ENCODE results near the gene USB1. TPM values are rescaled to one million over a fixed set of nuclear protein-coding genes. Genes with fewer than 3 reads are reported as not detected.

Gene USB1
- total and polyA plus RNA-seq, 2 donors (not counting 1 experiment from before 2014, with no cell fraction given), result 18.8 to 32.7 TPM

DNA sequence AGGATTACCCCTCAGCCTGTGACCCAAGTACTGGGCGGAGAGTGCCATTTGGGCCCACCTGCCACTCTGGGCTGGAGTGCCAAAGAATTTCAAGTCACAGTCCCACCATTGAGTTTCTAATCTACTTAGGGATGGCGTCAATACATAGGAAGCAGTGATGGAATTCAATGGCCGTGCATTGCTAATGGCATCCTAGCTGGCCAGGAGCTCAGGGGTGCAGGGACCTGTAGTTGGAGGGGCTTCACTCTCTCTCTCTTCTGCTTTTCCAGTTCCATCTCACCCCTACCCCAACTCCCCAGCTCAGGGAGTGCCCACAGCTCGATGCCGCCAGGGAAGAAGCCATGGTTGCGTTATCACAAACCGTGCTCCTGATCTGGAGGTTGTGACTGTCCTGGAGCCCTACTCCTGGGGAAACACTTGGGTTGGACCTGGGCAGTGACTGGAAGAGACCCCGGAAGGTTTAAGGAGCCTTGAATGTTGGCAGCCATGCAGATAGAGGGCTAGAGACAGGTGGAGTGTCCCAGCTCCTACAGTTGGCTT is 26.8 kb downstream of the USB1 start:
- Histone ChIP-seq H3K27me3 (ENCODE audit: control insufficient read depth, insufficient read depth, low read length) (peaks cover 13% of the 10 kb centered on the region), H3K4me1 (ENCODE audit: control insufficient read depth, extremely low read depth, insufficient read depth, low read length) (peaks cover 2% of the 10 kb centered on the region), H3K4me2 (ENCODE audit: extremely low read depth, insufficient read depth, low read length) (no peak overlapping the region), H3K79me2 (ENCODE audit: control insufficient read depth, insufficient read depth, low read length) (no peaks in the 10 kb centered on the region), H3K36me3 (ENCODE audit: control insufficient read depth, insufficient read depth, low read length) (no peaks in the 10 kb centered on the region), H2AFZ (ENCODE audit: low read length) (no peak overlapping the region), H3K9me3 (ENCODE audit: control insufficient read depth, insufficient read depth, low read depth, low read length) (no peaks in the 10 kb centered on the region), H3K27ac (ENCODE audit: insufficient read depth, low read length) (no peak overlapping the region), H4K20me1 (ENCODE audit: control insufficient read depth, extremely low read depth, insufficient read depth, low read length) (no peaks in the 10 kb centered on the region), H3K9ac (ENCODE audit: insufficient read depth, low read length) (no peak overlapping the region), H3K4me3 (replicated peaks in 1 of 4; ENCODE audit: control extremely low read depth in 1 of 4, insufficient read depth in 1 of 4, low read depth in 3 of 4, low read length in 4 of 4) (no peak overlapping the region)
- TF ChIP-seq EZH2 (IDR thresholded peaks at IDR 0.05; ENCODE audit: low read length, missing control alignments), result no peak
- TF ChIP-seq, protein P1, sequence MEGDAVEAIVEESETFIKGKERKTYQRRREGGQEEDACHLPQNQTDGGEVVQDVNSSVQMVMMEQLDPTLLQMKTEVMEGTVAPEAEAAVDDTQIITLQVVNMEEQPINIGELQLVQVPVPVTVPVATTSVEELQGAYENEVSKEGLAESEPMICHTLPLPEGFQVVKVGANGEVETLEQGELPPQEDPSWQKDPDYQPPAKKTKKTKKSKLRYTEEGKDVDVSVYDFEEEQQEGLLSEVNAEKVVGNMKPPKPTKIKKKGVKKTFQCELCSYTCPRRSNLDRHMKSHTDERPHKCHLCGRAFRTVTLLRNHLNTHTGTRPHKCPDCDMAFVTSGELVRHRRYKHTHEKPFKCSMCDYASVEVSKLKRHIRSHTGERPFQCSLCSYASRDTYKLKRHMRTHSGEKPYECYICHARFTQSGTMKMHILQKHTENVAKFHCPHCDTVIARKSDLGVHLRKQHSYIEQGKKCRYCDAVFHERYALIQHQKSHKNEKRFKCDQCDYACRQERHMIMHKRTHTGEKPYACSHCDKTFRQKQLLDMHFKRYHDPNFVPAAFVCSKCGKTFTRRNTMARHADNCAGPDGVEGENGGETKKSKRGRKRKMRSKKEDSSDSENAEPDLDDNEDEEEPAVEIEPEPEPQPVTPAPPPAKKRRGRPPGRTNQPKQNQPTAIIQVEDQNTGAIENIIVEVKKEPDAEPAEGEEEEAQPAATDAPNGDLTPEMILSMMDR (conservative IDR thresholded peaks at IDR 0.05 in 1 of 2, IDR thresholded peaks at IDR 0.05 in 1 of 2; ENCODE audit: low read depth in 1 of 2, low read length in 2 of 2), result no peak
- no peak for DNase-seq (ENCODE audit: low read depth in 2 of 2)

DNA sequence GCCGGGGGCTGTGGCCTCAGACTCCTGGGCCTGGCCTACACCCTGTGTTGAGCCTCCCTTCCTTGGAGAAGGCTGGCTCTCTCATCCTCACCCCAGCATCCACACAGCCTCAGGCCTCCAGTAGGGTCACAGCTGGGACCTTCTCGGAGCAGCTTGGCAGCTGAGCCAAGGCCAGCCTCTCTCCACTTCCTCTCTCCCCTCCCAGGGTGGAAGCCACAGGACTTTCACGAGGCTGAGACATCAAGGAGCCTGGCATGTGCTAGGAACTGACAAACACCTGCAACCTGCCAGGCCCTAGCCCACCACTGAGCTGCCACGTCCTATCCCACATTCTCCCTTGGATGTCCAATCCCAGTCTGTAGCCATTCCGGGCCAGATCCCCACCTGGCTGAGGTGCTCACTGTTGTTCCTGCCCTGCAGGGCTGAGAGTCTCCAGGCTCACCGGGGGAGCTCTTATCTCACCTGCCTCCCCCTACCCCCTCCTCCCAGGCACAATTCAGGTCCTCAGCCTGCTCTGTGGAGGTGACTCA is 27.4 kb downstream of the USB1 start:
- peaks cover 13% of the 10 kb centered on the region for H3K27me3 ChIP-seq (ENCODE audit: control insufficient read depth, insufficient read depth, low read length)
- no peak overlapping the region for H2AFZ ChIP-seq (ENCODE audit: low read length)
- no peaks in the 10 kb centered on the region for H4K20me1 ChIP-seq (ENCODE audit: control insufficient read depth, extremely low read depth, insufficient read depth, low read length)
- no peaks in the 10 kb centered on the region for H3K9me3 ChIP-seq (ENCODE audit: control insufficient read depth, insufficient read depth, low read depth, low read length)
- DNase-seq (ENCODE audit: low read depth in 2 of 2), result no peak
- H3K79me2 ChIP-seq (ENCODE audit: control insufficient read depth, insufficient read depth, low read length), result no peaks in the 10 kb centered on the region
- no peak for TF ChIP-seq EZH2 (IDR thresholded peaks at IDR 0.05; ENCODE audit: low read length, missing control alignments)
- H3K4me3 ChIP-seq (replicated peaks in 1 of 4; ENCODE audit: control extremely low read depth in 1 of 4, insufficient read depth in 1 of 4, low read depth in 3 of 4, low read length in 4 of 4), result no peak overlapping the region
- H3K9ac ChIP-seq (ENCODE audit: insufficient read depth, low read length), result no peak overlapping the region
- no peak overlapping the region for H3K4me2 ChIP-seq (ENCODE audit: extremely low read depth, insufficient read depth, low read length)
- no peaks in the 10 kb centered on the region for H3K4me1 ChIP-seq (ENCODE audit: control insufficient read depth, extremely low read depth, insufficient read depth, low read length)
- H3K36me3 ChIP-seq (ENCODE audit: control insufficient read depth, insufficient read depth, low read length), result no peaks in the 10 kb centered on the region
- no peak overlapping the region for H3K27ac ChIP-seq (ENCODE audit: insufficient read depth, low read length)

DNA sequence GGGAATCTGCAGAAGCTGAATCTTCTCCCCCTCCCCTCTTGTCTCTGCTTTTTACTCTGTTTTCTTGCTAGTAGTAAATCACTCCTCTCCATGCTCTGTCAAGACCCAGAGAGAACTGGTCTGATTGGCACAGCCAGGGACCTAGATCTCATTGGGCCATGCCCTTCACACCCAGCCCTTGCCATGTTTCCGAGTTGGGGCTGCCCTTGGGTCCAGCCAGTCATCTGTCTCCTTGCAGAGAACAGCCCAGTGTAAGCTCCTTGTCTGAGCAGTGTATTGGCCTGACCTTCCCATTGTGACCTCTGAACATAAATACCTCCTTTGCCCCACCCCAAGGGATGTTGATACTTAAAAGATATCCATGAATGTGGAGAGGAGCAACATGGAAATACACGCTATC is 28.2 kb downstream of the USB1 start:
- Histone ChIP-seq H3K4me1 (ENCODE audit: control insufficient read depth, extremely low read depth, insufficient read depth, low read length) (no peaks in the 10 kb centered on the region), H3K4me3 (replicated peaks in 1 of 4; ENCODE audit: control extremely low read depth in 1 of 4, insufficient read depth in 1 of 4, low read depth in 3 of 4, low read length in 4 of 4) (no peak overlapping the region), H2AFZ (ENCODE audit: low read length) (no peak overlapping the region), H4K20me1 (ENCODE audit: control insufficient read depth, extremely low read depth, insufficient read depth, low read length) (no peaks in the 10 kb centered on the region), H3K4me2 (ENCODE audit: extremely low read depth, insufficient read depth, low read length) (no peak overlapping the region), H3K79me2 (ENCODE audit: control insufficient read depth, insufficient read depth, low read length) (no peaks in the 10 kb centered on the region), H3K36me3 (ENCODE audit: control insufficient read depth, insufficient read depth, low read length) (no peaks in the 10 kb centered on the region), H3K9me3 (ENCODE audit: control insufficient read depth, insufficient read depth, low read depth, low read length) (no peaks in the 10 kb centered on the region), H3K27me3 (ENCODE audit: control insufficient read depth, insufficient read depth, low read length) (peaks cover 13% of the 10 kb centered on the region), H3K9ac (ENCODE audit: insufficient read depth, low read length) (no peak overlapping the region), H3K27ac (ENCODE audit: insufficient read depth, low read length) (no peak overlapping the region)
- no peak for DNase-seq (ENCODE audit: low read depth in 2 of 2)
- TF ChIP-seq EZH2 (IDR thresholded peaks at IDR 0.05; ENCODE audit: low read length, missing control alignments), result no peak
- TF ChIP-seq, protein P1 (conservative IDR thresholded peaks at IDR 0.05 in 1 of 2, IDR thresholded peaks at IDR 0.05 in 1 of 2; ENCODE audit: low read depth in 1 of 2, low read length in 2 of 2), result no peak
